ENCODE results near the gene UNC5CL.

DNA sequence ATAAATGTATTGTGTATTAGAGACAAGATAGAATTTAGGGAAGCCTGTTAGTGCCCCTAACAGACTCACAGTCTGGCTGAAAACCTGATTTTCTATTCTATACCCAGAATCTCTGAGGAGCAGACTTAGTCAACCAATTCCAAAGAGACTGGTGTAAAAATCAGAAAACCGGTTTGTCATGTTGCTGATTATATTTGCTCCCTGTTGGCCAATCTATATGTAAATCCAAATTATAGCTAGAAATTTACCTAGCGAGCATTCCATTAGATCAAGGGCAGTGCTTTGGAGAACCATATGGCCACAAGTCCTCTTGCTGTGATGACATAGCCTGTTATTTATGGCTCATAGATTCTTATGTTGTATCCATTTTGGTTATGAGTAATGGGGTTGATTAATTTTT lies 38.5 kb upstream of the UNC5CL start:
- TF ChIP-seq POLR2A (IDR thresholded peaks at IDR 0.05; ENCODE audit: low read depth, low read length) (no peak), POLR2AphosphoS5 (IDR thresholded peaks at IDR 0.05; ENCODE audit: low read depth, low read length) (no peak), TAF1 (IDR thresholded peaks at IDR 0.05; ENCODE audit: borderline replicate concordance, low read depth, low read length) (no peak)
